HepG2 (cell line): ENCODE measurements around the gene TPPP2.

Experiments used
- AGO2 ChIP-seq: fragments of 200-400 bp; formaldehyde crosslinking; optimal IDR thresholded peaks from 2 replicates; pipeline ENCODE3; 2017; ENCODE audit warnings: mild to moderate bottlenecking, low read depth, low read length, moderate library complexity
- ATF3 ChIP-seq: sonication (generic); formaldehyde crosslinking; IDR thresholded peaks from 2 replicates; pipeline ENCODE4 v1.4.0; 2020; ENCODE audit warnings: missing genetic modification reagents
- BRCA1 ChIP-seq: sonication (generic); formaldehyde crosslinking; IDR thresholded peaks from 2 replicates; pipeline ENCODE4 v1.4.0; 2020; ENCODE audit warnings: missing genetic modification reagents
- CTCF ChIP-seq: sonication (generic); formaldehyde crosslinking; IDR thresholded peaks from 2 replicates; pipeline ENCODE4 v1.5.0; 2020; ENCODE audit warnings: mild to moderate bottlenecking, missing genetic modification reagents, moderate library complexity
- FOSL2 ChIP-seq: sonication (generic); formaldehyde crosslinking; IDR thresholded peaks from 2 replicates; pipeline ENCODE4 v1.4.0; 2020; ENCODE audit warnings: missing genetic modification reagents
- FOXA1 ChIP-seq, 2 experiments: fragments of 450-650 bp in 1 of 2; sonication (generic) in 1 of 2; formaldehyde crosslinking in 1 of 2; IDR thresholded peaks; 2 replicates each; pipeline versions ENCODE4 v1.4.0 to v1.6.1; 2016 to 2020; ENCODE audit warnings: missing genetic modification reagents in 1 of 2
- HOXA3 ChIP-seq: sonication (generic); formaldehyde crosslinking; IDR thresholded peaks from 2 replicates; pipeline ENCODE4 v1.5.0; 2020; ENCODE audit warnings: missing genetic modification reagents
- MAX ChIP-seq: IDR thresholded peaks from 2 replicates; pipeline ENCODE4 v1.6.1; 2012; ENCODE audit warnings: inconsistent platforms
- NFE2L2 ChIP-seq: fragments of 150-350 bp; IDR thresholded peaks from 2 replicates; pipeline ENCODE4 v1.6.1; 2014; ENCODE audit warnings: low read length
- NONO ChIP-seq, 2 experiments: fragments of 450-650 bp in 1 of 2; sonication (generic) in 1 of 2; formaldehyde crosslinking in 1 of 2; IDR thresholded peaks in 1 of 2; conservative IDR thresholded peaks in 1 of 2; 2 replicates each; pipeline versions ENCODE4 v1.6.1 to v1.8.0; 2017 to 2022; ENCODE audit warnings: mild to moderate bottlenecking in 1 of 2, missing genetic modification reagents in 1 of 2, moderate library complexity in 1 of 2
- ZNF121 ChIP-seq: sonication (generic); formaldehyde crosslinking; IDR thresholded peaks from 2 replicates; pipeline ENCODE4 v1.5.0; 2020; ENCODE audit warnings: mild to moderate bottlenecking, missing genetic modification reagents
- ZNF431 ChIP-seq: sonication (generic); formaldehyde crosslinking; IDR thresholded peaks from 2 replicates; pipeline ENCODE4 v1.9.0; 2022; ENCODE audit warnings: missing genetic modification reagents, low read depth, mild to moderate bottlenecking, borderline replicate concordance

- TF ChIP-seq CTCF (no peak), ZNF431 (CRISPR knock-in tag) (no peak), FOSL2 (CRISPR knock-in tag) (no peak), NONO (IDR thresholded peaks at IDR 0.05) (no peak), NONO (CRISPR knock-in tag; conservative IDR thresholded peaks at IDR 0.05) (no peak), FOXA1 (IDR thresholded peaks at IDR 0.05) (no peak), FOXA1 (CRISPR knock-in tag; IDR thresholded peaks at IDR 0.05) (no peak), MAX (no peak), ZNF121 (CRISPR knock-in tag) (no peak), ATF3 (CRISPR knock-in tag) (no peak), NFE2L2 (no peak), HOXA3 (CRISPR knock-in tag) (no peak), AGO2 (no peak), BRCA1 (no peak)
Measured at GRCh38 chr14:21077672-21078071, 47.7 kb downstream of the TPPP2 start.
